ENCODE measurements around the gene ZNF771.

GRCh38 chr16:30361180-30361579 lies 46.2 kb upstream of the ZNF771 start:
- TF ChIP-seq CTCF (IDR thresholded peaks at IDR 0.05) (no peak), POLR2AphosphoS5 (IDR thresholded peaks at IDR 0.05) (no peak), POLR2A (IDR thresholded peaks at IDR 0.05) (no peak)

Data from prostate gland (tissue), 2 donors.